IPS-NIHi7 (cell line): ENCODE measurements around the gene FIP1L1.
"Not testable (repeated sequence)": the region's sequence is repeated elsewhere in the genome, so short reads cannot be mapped to it uniquely, and the experiment has no call there.

Source experiments
- DNase-seq: peaks from one replicate; pipeline ENCODE4 v3.0.0; 2012; ENCODE audit warnings: mixed read lengths; ENCODE audit errors: extremely low spot score

FIP1L1 gene

DNA sequence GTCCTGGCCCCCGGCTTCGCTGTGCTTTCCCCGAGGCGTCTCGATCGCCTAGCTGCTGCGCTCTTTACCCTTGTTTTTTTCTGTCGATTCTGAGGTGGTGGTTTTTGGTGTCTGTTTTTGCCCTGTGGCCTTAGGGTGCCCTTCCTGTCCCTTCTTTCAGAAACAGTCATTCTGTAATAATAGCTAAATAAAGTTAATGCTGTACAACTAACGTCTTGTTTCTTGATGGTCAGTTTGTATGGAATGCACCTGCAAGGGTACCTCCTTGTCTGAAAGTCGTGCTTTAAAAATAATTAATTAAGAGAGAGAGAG lies 686 bp downstream of the FIP1L1 start:
- DNase-seq, result no peak

DNA sequence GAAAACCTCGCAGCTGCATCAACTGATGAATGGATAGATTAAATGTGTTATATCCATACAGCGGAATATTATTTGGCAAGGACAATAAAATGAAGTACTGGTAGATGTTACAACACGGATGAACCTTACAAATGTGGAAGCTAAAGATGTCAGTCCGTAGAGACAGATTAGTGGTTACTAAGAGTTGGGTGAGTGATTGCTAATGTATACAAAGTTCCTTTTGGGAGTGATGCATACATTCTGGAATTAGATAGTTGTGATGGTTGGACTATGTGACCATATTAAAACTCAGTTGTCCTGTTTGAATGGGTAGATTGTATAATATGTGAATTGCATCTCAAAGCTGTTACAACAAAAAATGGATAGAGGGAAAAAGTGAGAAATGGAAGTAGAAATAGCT lies 2.8 kb downstream of the FIP1L1 start:
- no peak for DNase-seq

DNA sequence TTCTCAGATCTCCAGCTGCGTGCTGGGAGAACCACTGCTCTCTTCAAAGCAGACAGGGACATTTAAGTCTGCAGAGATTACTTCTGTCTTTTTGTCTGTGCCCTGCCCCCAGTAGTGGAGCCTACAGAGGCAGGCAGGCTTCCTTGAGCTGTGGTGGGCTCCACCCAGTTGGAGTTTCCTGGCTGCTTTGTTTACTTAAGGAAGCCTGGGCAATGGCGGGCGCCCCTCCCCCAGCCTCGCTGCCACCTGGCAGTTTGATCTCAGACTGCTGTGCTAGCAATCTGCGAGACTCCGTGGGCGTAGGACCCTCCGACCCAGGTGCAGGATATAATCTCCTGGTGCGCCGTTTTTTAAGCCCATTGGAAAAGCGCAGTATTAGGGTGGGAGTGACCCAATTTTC lies 32.0 kb downstream of the FIP1L1 start:
- DNase-seq, result not testable (repeated sequence)

DNA sequence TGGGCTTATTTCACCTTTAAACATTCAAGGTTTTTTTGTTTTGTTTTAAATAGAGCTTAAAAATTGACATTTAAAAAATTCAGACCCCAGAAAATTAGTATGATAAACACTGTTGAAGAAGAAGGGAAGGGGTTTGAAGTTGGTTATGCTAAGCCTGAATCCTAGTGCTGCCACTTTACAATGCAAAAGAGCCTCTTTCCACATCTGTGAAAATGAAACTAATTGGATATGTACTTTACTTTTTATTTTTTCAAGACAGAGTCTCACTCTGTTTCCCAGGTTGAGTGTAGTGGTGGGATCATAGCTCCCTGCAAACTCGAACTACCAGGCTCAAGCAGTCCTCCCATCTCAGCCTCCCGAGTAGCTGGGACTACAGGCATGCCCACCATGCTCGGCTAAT lies 41.8 kb downstream of the FIP1L1 start:
- no peak for DNase-seq

DNA sequence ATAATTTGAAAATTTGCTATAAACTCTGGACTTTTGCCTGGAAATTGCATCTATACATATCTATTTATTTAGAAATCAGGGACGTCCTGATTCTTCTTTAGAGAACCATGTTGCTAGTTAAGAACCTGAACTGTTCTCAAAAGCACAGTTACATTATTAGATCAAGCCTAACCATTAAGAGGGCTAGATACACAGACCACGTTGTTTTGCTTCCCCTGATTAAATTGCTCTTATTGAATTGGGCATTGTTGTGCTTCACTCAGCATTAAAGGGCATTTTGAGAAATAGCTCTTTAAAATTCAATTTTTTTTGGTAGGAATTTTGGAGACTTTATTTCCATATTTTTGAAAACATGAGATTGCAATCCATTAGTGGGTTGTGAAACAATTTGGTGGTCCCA lies 44.4 kb downstream of the FIP1L1 start:
- DNase-seq, result no peak

DNA sequence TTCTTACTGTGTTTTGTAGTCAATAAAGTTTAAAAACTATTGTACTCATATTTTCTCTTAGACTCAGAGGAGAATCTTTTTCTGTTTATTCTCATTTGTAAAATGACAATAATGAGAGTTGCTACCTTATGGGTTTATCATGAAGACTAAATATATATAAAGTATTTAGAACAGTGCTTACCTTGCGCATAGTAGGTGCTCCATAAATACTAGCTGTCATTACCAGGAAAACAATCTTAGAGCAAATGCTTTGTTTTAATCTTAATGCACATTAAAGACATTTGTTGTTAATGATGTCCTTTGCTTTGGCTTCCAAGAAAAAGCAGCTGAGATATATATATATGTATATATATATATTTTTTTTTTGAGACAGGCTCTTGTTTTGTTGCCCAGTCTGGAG lies 44.9 kb downstream of the FIP1L1 start:
- DNase-seq, result no peak

DNA sequence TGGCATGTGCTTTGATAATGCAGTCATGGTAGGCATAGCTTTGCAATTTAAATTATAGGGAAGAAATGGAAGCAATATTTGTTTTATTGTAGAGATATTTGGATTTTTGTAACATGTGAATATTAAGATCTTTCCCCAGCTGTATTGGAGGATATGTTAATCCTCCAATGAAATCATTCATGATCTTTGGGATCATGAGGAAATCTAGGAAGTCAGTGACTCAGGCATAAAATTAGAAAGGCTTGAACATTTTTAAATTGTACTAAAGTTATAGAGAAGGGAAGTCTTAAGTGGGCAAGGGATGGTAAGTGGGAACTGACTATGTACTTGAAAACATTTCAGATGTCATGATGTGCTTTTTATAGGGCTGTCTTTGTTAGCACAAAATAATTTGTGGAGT lies 46.8 kb downstream of the FIP1L1 start:
- no peak for DNase-seq

DNA sequence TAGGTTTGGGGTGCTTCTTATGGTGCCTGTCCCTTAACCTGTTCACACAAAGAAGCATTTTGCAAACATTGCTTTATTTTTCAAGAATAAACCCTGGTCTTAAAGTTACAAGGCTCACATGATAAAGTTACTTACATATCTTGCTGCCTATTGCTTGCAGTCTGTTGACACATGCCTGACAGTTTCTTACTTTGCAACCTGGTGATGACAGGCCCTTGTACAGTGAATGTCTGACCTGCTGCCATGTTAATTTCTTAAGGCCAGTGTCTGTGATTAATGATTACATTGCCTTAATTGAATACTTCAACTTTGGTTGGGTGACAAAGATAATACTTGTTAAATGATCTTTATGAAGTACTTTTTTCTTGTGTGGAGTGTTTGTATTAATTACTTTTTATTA lies 49.9 kb downstream of the FIP1L1 start:
- no peak for DNase-seq

DNA sequence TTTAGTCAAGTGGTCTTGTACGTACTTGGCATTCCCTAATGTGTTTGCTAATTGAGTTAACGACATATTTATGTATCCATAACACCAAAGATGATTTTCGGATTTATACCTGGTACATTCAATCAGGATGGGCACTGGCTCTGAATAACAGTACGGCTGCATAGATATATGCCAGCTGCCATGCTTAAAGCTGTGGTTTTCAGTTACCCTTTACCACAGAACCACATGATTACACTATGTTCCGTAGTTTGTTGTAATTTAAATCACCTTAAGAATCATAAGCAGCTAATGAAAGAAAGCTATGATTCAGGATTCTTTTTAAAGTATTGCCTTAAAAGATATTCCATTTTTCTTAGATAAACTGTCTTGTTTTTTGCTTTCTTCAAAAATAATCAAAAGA lies 53.6 kb downstream of the FIP1L1 start:
- no peak for DNase-seq

DNA sequence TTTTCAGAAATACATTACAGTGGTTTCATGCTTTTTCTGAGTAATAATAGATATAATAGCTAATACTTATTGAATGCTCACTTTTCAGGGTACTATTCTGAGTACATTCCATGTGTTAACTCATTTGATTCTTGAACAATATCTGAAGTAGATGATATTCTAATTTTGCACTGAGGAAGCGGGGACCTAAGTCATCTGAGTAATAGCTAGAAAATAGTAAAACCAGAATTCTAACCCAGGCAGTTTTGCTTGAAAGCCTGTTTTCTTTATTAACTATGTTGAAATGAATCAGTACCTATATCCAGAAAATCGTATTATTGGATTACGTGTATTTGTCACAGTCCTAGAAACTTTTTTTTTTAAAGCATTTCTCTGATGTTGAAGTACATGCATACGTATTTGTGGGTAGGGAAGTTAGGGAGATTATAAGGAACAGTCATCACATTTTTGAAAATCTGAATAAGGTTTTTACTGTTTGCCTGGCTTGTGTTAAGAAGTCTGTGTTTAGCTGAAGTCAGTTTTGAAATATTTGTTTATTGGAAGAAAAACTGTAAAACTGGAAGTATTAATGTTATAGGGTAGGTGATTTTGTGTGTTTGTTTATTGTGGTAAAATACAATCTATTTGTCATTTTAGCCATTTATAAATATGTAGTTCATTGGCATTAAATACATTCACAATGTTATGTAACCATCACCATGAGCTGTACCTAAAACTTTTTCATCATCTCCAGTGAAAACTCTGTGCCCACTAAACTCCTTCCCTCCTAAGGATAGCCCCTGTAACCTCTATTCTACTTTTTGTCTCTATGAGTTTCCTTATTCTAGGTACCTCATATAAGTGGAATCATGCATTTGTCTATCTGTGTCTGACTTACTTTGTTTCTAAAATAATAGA lies 55.3 kb downstream of the FIP1L1 start:
- no peak for DNase-seq

DNA sequence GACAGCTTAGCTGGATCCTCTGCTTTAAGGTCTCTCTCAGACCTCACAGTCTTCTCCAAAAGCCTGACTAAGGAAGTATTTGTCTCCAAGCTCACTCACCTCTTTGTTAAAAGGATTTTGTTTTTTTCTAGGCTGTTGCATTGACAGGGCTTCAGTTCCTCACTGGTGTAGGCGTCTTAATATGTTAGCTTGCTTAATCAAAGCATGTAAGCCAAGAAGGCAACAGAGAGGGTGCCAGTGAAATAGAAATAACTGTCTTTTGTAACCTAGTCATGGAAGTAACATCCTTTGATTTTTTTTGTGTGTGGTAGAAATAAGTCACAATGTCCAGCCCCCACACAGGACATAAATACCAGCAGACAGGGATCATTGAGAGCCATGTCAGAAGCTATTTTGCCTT lies 58.8 kb downstream of the FIP1L1 start:
- DNase-seq, result no peak

DNA sequence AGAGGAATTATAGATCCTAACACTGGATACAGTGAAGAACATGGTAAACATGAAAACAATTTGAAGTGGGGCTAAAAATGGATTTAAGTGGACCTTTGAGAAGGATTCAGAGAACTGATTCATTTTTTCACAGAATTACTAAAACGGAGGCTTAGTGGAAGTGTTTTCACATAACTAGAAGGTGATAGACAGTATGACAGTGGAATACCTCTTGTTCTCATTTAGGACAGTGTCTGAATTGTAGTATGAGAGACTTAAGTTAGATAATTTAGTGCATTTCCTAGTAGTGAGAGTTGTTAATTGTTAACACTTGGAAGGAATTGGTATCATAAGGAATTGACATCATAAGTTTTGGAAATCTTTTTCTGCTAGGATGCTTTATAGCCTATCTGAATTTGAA lies 64.1 kb downstream of the FIP1L1 start:
- no peak for DNase-seq

DNA sequence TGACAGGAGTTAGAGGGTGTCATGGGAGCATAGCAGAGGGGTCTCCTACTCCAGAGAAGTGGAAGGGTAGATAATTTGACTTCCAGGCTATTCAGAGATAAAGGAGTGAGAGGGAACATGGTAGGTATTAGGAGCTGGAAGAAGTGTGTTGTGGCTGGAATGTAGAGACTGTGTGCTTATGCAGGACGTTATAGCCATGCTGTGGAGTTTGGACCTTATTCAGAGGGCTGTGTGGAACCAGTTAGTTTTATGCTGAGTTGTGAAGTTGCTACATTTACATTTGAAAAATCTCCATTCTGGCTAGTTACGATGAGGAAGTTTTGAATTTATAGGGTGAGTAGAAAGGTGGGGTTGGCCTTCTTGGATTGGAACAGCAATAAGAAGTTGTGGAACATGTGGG lies 67.5 kb downstream of the FIP1L1 start:
- DNase-seq, result no peak

DNA sequence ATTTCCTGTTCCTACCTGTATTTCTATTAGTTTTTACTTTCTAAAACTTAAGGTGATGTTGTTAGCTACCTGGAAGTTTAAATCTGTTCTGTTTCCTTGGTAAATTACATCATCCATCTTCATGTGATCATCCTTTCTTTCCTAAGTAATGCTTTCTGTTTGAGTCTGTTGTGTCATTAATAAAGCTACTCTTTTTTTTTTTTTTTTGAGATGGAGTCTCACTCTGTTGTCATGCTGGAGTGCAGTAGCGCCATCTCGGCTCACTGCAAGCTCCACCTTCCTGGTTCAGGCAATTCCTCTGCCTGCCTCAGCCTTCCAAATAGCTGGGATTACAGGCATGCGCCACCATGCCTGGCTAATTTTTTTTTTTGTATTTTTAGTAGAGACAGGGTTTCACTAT lies 73.3 kb downstream of the FIP1L1 start:
- no peak for DNase-seq

DNA sequence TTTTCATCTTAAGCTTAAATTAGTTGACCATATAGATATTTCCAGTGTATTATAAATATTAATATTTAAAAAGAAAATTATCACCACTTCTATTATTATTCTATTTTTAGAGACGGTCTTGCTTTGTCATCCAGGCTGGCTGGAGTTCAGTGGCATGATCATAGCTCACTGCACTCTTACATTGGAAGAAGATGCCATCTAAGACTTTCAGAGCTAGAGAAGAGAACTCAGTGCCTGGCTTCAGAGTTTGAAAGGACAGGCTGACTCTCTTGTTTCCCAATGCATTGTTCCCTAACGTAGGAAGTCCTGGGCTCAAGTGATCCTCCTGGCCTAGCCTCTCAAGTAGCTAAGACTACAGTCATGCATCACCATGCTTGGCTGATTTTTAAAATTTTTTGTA lies 75.9 kb downstream of the FIP1L1 start:
- DNase-seq, result no peak

DNA sequence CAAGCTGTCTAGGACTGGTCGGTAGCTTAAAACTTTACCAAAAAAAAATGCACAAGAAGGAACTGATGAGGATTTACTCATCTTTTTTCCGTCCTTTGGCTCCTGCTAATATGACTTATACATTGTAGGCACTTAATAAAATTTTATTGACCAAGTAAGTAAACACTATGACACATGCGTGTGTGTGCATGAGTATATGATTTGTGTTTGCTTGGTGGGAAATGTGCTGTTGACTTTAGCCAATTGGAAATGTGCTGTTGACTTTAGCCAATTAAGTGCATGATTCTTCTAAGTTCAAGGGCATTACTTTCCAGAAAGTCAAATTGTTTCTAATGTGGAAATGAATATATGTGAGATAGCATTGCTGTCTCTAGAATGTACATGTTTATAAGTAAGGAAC lies 78.3 kb downstream of the FIP1L1 start:
- DNase-seq, result no peak

DNA sequence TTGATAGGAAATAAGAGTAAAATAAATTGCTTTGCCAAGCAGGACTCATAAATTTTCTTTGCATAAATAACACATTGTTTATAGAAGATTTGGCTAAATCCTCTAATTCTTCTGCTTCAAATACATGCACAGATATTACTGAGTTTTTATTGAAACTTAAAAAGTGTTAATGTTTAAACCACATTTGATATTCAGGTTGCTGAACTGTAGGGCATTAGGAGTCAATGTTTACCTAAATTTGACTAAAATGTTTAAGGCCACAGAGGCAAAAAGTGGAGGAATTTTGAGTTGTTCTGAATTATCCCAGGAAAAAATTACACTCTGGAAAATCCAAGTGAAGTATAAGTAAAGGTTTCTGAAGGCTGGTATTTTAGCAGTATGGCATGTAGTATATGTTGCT lies 78.7 kb downstream of the FIP1L1 start:
- DNase-seq, result no peak

DNA sequence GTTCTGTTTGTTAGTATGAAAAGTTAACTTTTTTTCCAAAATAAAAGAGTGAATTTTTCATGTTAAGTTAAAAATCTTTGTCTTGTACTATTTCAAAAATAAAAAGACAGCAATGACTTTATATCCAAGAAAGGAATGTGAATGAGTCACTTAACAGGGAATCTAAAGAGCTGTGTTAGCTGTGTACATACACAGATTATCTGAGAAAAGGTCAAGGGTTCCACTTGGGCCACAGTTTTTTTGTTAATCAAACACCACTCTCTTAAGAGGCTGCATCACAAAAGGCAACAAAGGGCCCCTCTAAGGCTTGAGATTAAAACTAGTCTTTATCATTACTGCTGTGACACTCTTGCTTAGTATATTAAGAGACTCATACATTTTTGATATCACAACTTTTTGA lies 82.1 kb downstream of the FIP1L1 start:
- DNase-seq, result no peak

DNA sequence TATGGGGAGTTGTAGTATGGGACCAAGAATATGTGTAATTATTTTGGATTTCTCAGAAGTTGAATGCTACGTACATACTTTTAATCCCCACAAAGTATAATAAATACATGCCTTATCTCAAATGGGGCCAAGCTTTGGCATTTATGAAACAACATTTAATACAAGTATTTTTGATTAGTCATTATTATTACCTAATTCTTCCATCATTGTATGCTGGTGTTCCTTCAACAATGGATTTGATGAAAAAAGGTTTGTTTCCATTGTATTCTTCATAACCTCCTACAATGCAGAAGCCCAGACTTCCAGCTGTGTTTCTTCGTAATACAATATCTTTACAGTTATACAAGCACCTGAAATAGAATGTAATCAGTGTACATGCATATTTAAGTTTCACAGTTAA lies 83.8 kb downstream of the FIP1L1 start:
- DNase-seq, result no peak

DNA sequence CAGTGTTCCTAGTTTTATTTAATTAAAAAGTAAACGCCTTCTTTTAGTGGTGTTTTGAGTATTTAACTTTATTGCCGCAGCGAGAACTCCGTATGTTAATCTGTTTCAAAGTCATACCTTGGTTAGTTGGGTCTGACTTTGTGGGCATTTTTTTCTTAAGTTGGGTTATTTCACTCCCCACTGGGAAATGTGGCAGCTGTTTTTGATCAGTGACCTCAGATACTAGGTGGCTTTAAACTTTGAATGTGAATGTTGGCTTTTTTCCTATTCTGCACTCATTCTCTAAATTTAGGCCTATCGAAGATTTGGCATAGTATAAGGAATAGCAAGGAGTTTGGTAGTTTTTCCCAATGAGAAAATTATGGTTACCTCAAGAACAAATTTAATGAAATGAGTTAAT lies 85.9 kb downstream of the FIP1L1 start:
- DNase-seq, result no peak

DNA sequence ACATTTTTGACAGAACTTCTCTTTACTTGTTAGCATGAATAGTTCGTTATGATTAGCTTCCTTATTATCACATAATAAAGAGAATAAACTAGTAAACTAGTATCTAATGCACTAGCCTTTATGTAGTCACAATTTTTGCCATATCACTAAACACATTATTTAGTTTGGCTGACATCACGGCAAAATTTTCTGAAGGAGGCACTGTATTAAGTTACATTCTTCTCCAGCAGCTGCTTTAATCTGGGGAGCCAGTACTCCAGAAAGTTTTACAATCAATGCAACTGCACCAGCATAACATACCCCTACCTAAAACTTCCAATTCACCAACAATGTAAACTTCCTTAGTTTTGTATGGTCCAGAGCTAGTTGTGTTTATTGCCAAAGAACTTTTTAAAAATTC lies 87.8 kb downstream of the FIP1L1 start:
- DNase-seq, result no peak

DNA sequence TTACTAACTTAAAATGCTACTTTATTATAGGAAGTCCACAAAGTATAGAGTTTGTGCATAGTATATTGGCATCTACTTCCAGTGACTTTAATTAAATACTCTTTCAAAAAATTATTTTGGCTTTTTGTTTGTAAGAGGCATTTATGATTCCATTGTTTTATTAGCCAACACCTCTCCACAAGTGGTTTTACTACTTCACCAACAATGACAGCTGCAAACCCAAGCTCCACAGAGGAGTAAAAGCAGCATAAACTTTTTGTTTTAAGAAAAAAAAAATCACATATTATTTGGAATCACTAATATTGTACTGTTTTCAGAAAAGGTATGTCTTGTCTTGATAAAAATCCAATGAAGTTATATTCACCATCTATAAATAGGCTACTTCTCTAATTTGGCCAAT lies 88.5 kb downstream of the FIP1L1 start:
- DNase-seq, result no peak

DNA sequence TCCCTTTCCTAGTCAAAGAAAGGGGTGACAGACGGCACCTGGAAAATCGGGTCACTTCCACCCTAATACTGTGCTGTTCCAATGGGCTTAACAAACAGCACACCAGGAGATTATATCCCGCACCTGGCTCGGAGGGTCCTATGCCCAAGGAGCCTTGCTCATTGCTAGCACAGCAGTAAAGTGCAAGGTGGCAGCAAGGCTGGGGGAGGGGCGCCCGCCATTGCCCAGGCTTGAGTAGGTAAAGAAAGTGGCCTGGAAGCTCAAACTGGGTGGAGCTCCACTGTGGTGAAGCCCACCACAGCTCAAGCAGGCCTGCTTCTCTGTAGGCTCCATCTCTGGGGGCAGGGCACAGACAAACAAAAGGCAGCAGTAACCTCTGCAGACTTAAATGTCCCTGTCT lies 89.1 kb downstream of the FIP1L1 start:
- DNase-seq, result not testable (repeated sequence)
